Measurements from ENCODE around the gene RAP1GAP. TPM values are rescaled to one million over a fixed set of nuclear protein-coding genes. Genes with fewer than 3 reads are reported as not detected.

RAP1GAP gene
- total RNA-seq, 1 experiment from 2014 or later, result 30.2 TPM

- no peaks in the 10 kb centered on the region for H4K20me1 ChIP-seq (ENCODE audit: insufficient read depth)
- H2AFZ ChIP-seq, result no peak overlapping the region
These were observed 51.9 kb downstream of the RAP1GAP start for GRCh38 chr1:21617126-21617738.

DNA sequence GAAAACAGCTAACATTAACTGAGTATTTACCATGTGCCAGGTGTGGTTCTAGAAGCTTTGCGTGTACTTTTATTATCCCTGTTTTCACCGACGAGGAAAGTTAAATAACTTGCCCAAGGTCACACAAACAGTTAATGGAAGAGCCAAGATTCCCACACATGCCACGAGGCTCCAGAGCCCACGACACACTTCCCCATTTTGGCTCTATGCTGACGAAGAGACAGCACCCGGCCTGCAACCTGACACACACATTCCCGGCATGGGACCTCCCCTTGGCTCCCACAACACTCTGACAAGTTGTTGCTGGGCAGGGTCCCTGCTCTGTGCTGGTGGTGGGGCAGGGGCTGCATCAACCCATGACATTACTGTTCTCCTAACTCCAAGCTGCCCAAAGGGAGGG is 52.8 kb downstream of the RAP1GAP start:
- DNase-seq, result no peak
- CTCF ChIA-PET, result no interaction called here
- no TSS peak for BruUV-seq (replicated peaks)

More at GRCh38 chr1:21617126-21617738, 51.9 kb downstream of the RAP1GAP start:
- H3K79me2 ChIP-seq (ENCODE audit: low read depth), result 0 out of 2 replicates have a peak, but pooled peaks cover 5% of the 10 kb centered on the region
- no peak overlapping the region for H3K4me3 ChIP-seq
- TF ChIP-seq CTCF (conservative IDR thresholded peaks at IDR 0.05) (no peak), EZH2 (IDR thresholded peaks at IDR 0.05; ENCODE audit: low read depth) (no peak)
- H3K27ac ChIP-seq, result no peak overlapping the region
- no peak overlapping the region for H3K4me2 ChIP-seq
- intact Hi-C loops (cut with micrococcal nuclease; ENCODE audit: unreplicated experiment), result no loop called here
- no peaks in the 10 kb centered on the region for H3K9me2 ChIP-seq (ENCODE audit: insufficient read depth)
- no peaks in the 10 kb centered on the region for H3K27me3 ChIP-seq (ENCODE audit: insufficient read depth, low read depth)
- no peaks in the 10 kb centered on the region for H3K9me3 ChIP-seq (ENCODE audit: insufficient read depth, low read depth)
- no peaks in the 10 kb centered on the region; the same call in 1 of the 2 replicates for H3F3A ChIP-seq (ENCODE audit: insufficient read depth, low read depth)
- BruUV-seq (replicated peaks), result no TSS peak
- H3K4me1 ChIP-seq (replicated peaks; ENCODE audit: insufficient read depth), result peaks cover 24% of the 10 kb centered on the region
- POLR2A ChIA-PET (ENCODE audit: unreplicated experiment), result no interaction called here
- H3K36me3 ChIP-seq (ENCODE audit: low read depth), result no peaks in the 10 kb centered on the region
- no peak for DNase-seq
- CTCF ChIA-PET, result no interaction called here

DNA sequence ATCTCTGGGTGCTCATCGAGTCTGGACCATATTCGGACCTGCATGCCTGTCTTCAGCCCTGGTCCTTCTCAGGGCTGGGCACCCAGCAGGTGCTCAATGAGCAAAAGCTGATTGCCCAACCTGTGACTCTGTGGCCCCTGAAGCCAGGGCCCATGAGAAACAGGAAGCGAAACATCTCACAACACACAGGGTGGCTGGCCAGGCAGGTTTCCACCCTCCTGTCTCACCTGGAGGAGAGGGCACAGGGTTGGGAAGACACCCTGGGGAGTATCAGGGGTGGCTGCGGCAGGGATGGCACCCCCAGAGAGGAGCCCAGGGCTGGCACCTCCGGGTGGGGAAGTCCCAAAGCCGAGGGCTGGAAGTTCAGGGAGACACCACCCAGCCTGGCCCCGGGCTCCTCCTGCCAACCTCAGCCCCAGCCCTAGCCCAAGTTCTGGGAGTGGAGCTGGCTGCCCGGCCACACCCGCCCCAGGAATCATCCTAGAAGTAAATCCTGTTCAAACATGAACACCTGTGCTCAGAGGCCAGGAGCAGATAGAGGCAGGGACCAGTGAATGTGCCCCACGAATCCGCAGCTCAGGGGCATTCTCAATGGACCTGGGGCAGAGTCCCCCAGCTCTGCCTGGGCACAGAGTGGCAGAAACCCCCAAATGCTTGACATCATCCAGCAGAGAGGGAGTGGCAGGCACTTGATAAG is 54.6 kb downstream of the RAP1GAP start:
- H3K36me3 ChIP-seq (ENCODE audit: low read depth), result no peaks in the 10 kb centered on the region
- peak overlapping the region; percentile 58 for H3K27ac ChIP-seq
- H3K9me3 ChIP-seq (ENCODE audit: insufficient read depth, low read depth), result no peaks in the 10 kb centered on the region
- TF ChIP-seq EZH2 (IDR thresholded peaks at IDR 0.05; ENCODE audit: low read depth) (no peak), CTCF (conservative IDR thresholded peaks at IDR 0.05) (no peak)
- no peaks in the 10 kb centered on the region for H3K79me2 ChIP-seq (ENCODE audit: low read depth)
- intact Hi-C loops (cut with micrococcal nuclease; ENCODE audit: unreplicated experiment), result loop anchor here (2.0 to 5.0 kb wide), 2 partner anchors 24 to 43 kb away; no protein-coding TSS in a partner anchor
- ChIA-PET CTCF (no interaction called here), POLR2A (ENCODE audit: unreplicated experiment) (interaction anchor here (0.8 kb wide), 1 partner anchor 12 kb away, joined by 3 read pairs; no protein-coding TSS in a partner anchor)
- H3F3A ChIP-seq (ENCODE audit: insufficient read depth, low read depth), result no peaks in the 10 kb centered on the region; the same call in 1 of the 2 replicates
- H3K4me2 ChIP-seq, result peak overlapping the region; percentile 49
- no peak overlapping the region for H2AFZ ChIP-seq
- no peak overlapping the region for H3K4me3 ChIP-seq
- no peaks in the 10 kb centered on the region for H4K20me1 ChIP-seq (ENCODE audit: insufficient read depth)
- BruUV-seq (replicated peaks), result no TSS peak
- H3K4me1 ChIP-seq (replicated peaks; ENCODE audit: insufficient read depth), result peaks cover 16% of the 10 kb centered on the region
- H3K27me3 ChIP-seq (ENCODE audit: insufficient read depth, low read depth), result no peaks in the 10 kb centered on the region
- H3K9me2 ChIP-seq (ENCODE audit: insufficient read depth), result no peaks in the 10 kb centered on the region
- peak; percentile 38 to 67 for DNase-seq

More for the DNA sequence above, 52.8 kb downstream of the RAP1GAP start:
- Histone ChIP-seq H3K4me1 (replicated peaks; ENCODE audit: insufficient read depth) (peaks cover 22% of the 10 kb centered on the region), H3K79me2 (ENCODE audit: low read depth) (0 out of 2 replicates have a peak, but pooled peaks cover 3% of the 10 kb centered on the region), H3F3A (ENCODE audit: insufficient read depth, low read depth) (no peaks in the 10 kb centered on the region; the same call in 1 of the 2 replicates), H3K36me3 (ENCODE audit: low read depth) (no peaks in the 10 kb centered on the region), H2AFZ (no peak overlapping the region), H3K4me3 (no peak overlapping the region), H3K4me2 (no peak overlapping the region), H3K27me3 (ENCODE audit: insufficient read depth, low read depth) (no peaks in the 10 kb centered on the region), H3K9me3 (ENCODE audit: insufficient read depth, low read depth) (no peaks in the 10 kb centered on the region), H3K27ac (no peak overlapping the region), H4K20me1 (ENCODE audit: insufficient read depth) (no peaks in the 10 kb centered on the region), H3K9me2 (ENCODE audit: insufficient read depth) (no peaks in the 10 kb centered on the region)
- TF ChIP-seq EZH2 (IDR thresholded peaks at IDR 0.05; ENCODE audit: low read depth) (no peak), CTCF (conservative IDR thresholded peaks at IDR 0.05) (no peak)
- intact Hi-C loops (cut with micrococcal nuclease; ENCODE audit: unreplicated experiment), result no loop called here
- POLR2A ChIA-PET (ENCODE audit: unreplicated experiment), result interaction anchor here (0.7 kb wide), 1 partner anchor 23 kb away, joined by 5 read pairs; no protein-coding TSS in a partner anchor

Measured in PC-9 (cell line).